H9 (cell line): ENCODE data around the gene MTARC1. TPM values are rescaled to one million over a fixed set of nuclear protein-coding genes. Genes with fewer than 3 reads are reported as not detected.

Experiments used
- DNase-seq: peaks from one replicate; pipeline ENCODE4 v3.0.0-alpha.2; 2017
- H2AFZ ChIP-seq: one replicate; pipeline ENCODE4 v1.6.1; 2013; ENCODE audit warnings: mild to moderate bottlenecking, low read length, control low read depth, moderate library complexity
- H2AK5ac ChIP-seq: 2 replicates; pipeline ENCODE4 v1.6.1; 2013; ENCODE audit warnings: low read length, control low read depth, mixed read lengths; ENCODE audit not compliant: insufficient read length
- H2BK120ac ChIP-seq: one replicate; pipeline ENCODE4 v1.6.1; 2013; ENCODE audit warnings: low read depth, mild to moderate bottlenecking, low read length, control low read depth, inconsistent platforms; ENCODE audit not compliant: poor library complexity, severe bottlenecking
- H2BK12ac ChIP-seq: 2 replicates; pipeline ENCODE4 v1.6.1; 2013; ENCODE audit warnings: low read length, control low read depth, mixed read lengths, low read depth; ENCODE audit not compliant: insufficient read length
- H2BK15ac ChIP-seq: 2 replicates; pipeline ENCODE4 v1.6.1; 2013; ENCODE audit warnings: low read depth, low read length, control low read depth
- H2BK20ac ChIP-seq: one replicate; pipeline ENCODE4 v1.6.1; 2013; ENCODE audit warnings: low read depth, mild to moderate bottlenecking, low read length, control low read depth, inconsistent platforms; ENCODE audit not compliant: poor library complexity, severe bottlenecking
- H2BK5ac ChIP-seq: 2 replicates; pipeline ENCODE4 v1.6.1; 2013; ENCODE audit warnings: low read length, control low read depth, mixed read lengths; ENCODE audit not compliant: insufficient read length
- H3K14ac ChIP-seq: 2 replicates; pipeline ENCODE4 v1.6.1; 2013; ENCODE audit warnings: low read length, control low read depth; ENCODE audit not compliant: insufficient read depth
- H3K18ac ChIP-seq: 2 replicates; pipeline ENCODE4 v1.6.1; 2013; ENCODE audit warnings: low read depth, mild to moderate bottlenecking, mixed read lengths, low read length, control low read depth; ENCODE audit not compliant: insufficient read length
- H3K23ac ChIP-seq: 2 replicates; pipeline ENCODE4 v1.6.1; 2013; ENCODE audit warnings: low read length, control low read depth, mixed read lengths, low read depth; ENCODE audit not compliant: insufficient read length
- H3K23me2 ChIP-seq: 2 replicates; pipeline ENCODE4 v1.6.1; 2013; ENCODE audit warnings: low read depth, mild to moderate bottlenecking, mixed read lengths, low read length, control low read depth; ENCODE audit not compliant: insufficient read length, poor library complexity, severe bottlenecking
- H3K27ac ChIP-seq: 2 replicates; pipeline ENCODE4 v1.5.1; 2013; ENCODE audit warnings: low read length, control low read depth, mixed read lengths, low read depth; ENCODE audit not compliant: insufficient read length
- H3K27me3 ChIP-seq: 2 replicates; pipeline ENCODE4 v1.6.1; 2013; ENCODE audit warnings: low read length, control low read depth, inconsistent platforms; ENCODE audit not compliant: insufficient read depth
- H3K4ac ChIP-seq: 2 replicates; pipeline ENCODE4 v1.6.1; 2013; ENCODE audit warnings: low read depth, mild to moderate bottlenecking, control low read depth, inconsistent platforms, low read length, moderate library complexity
- H3K4me1 ChIP-seq: 2 replicates; pipeline ENCODE4 v1.6.1; 2013; ENCODE audit warnings: low read length, control low read depth, inconsistent platforms; ENCODE audit not compliant: insufficient read depth
- H3K4me2 ChIP-seq: 2 replicates; pipeline ENCODE4 v1.6.1; 2013; ENCODE audit warnings: low read length, control low read depth, mixed read lengths; ENCODE audit not compliant: insufficient read length, insufficient read depth
- H3K56ac ChIP-seq: 2 replicates; pipeline ENCODE4 v1.6.1; 2013; ENCODE audit warnings: low read depth, mild to moderate bottlenecking, mixed read lengths, low read length, control low read depth; ENCODE audit not compliant: insufficient read length
- H3K79me1 ChIP-seq: 2 replicates; pipeline ENCODE4 v1.6.1; 2013; ENCODE audit warnings: low read depth, mild to moderate bottlenecking, moderate library complexity, low read length, control low read depth, inconsistent platforms; ENCODE audit not compliant: insufficient read depth, poor library complexity, severe bottlenecking
- H3K79me2 ChIP-seq: 2 replicates; pipeline ENCODE4 v1.6.1; 2013; ENCODE audit warnings: low read length, control low read depth, inconsistent platforms; ENCODE audit not compliant: insufficient read depth
- H3K9ac ChIP-seq: 2 replicates; pipeline ENCODE4 v1.6.1; 2013; ENCODE audit warnings: low read length, control low read depth, mixed read lengths; ENCODE audit not compliant: insufficient read length; ENCODE audit errors: extremely low read depth
- H3K9me3 ChIP-seq: one replicate; pipeline ENCODE4 v1.6.1; 2013; ENCODE audit warnings: low read depth, low read length, inconsistent platforms; ENCODE audit not compliant: control insufficient read depth
- H3T11ph ChIP-seq: one replicate; pipeline ENCODE4 v1.6.1; 2013; ENCODE audit warnings: mild to moderate bottlenecking, low read length, control low read depth, inconsistent platforms
- H4K20me1 ChIP-seq: one replicate; pipeline ENCODE4 v1.6.1; 2013; ENCODE audit not compliant: control insufficient read depth, insufficient read length, insufficient read depth
- H4K5ac ChIP-seq: 2 replicates; pipeline ENCODE4 v1.6.1; 2013; ENCODE audit warnings: low read depth, mild to moderate bottlenecking, mixed read lengths, low read length, control low read depth; ENCODE audit not compliant: insufficient read length
- H4K8ac ChIP-seq: replicated peaks from 2 replicates; pipeline ENCODE4 v1.6.1; 2013; ENCODE audit warnings: low read length, control low read depth, mixed read lengths, low read depth; ENCODE audit not compliant: insufficient read length
- H4K91ac ChIP-seq: 2 replicates; pipeline ENCODE4 v1.6.1; 2013; ENCODE audit warnings: low read depth, mild to moderate bottlenecking, moderate library complexity, mixed read lengths, low read length, control low read depth; ENCODE audit not compliant: insufficient read length
- H3K27ac Mint-ChIP-seq, 3 experiments: 2 replicates in 2 of 3; 3 replicates in 1 of 3; pipeline ENCODE4 v1.8.0; 2020 to 2021; ENCODE audit warnings: mixed read lengths in 3 of 3, mild to moderate bottlenecking in 1 of 3, moderate library complexity in 1 of 3
- H3K27me3 Mint-ChIP-seq: 2 replicates; pipeline ENCODE4 v1.8.0; 2021; ENCODE audit warnings: low read depth, mild to moderate bottlenecking, moderate library complexity, mixed read lengths
- H3K36me3 Mint-ChIP-seq, 3 experiments: 2 replicates in 2 of 3; 3 replicates in 1 of 3; pipeline ENCODE4 v1.8.0; 2020 to 2021; ENCODE audit warnings: low read depth in 3 of 3, mixed read lengths in 3 of 3; ENCODE audit not compliant: insufficient read depth in 1 of 3
- H3K4me1 Mint-ChIP-seq, 2 experiments: 2 replicates each; pipeline ENCODE4 v1.8.0; 2020; ENCODE audit warnings: mixed read lengths in 2 of 2
- H3K4me3 Mint-ChIP-seq, 2 experiments: 2 replicates in 1 of 2; 3 replicates in 1 of 2; pipeline ENCODE4 v1.8.0; 2020 to 2021; ENCODE audit warnings: mild to moderate bottlenecking in 2 of 2, mixed read lengths in 2 of 2, moderate library complexity in 1 of 2
- H3K9me3 Mint-ChIP-seq, 2 experiments: 2 replicates in 1 of 2; 3 replicates in 1 of 2; pipeline ENCODE4 v1.8.0; 2020; ENCODE audit warnings: mild to moderate bottlenecking in 2 of 2, mixed read lengths in 2 of 2, moderate library complexity in 1 of 2
- CTCF ChIP-seq: fragments of 200-600 bp; sonication (generic); conservative IDR thresholded peaks from 3 replicates; pipeline ENCODE4 v1.8.0; 2021; ENCODE audit warnings: antibody characterized with exemption, mild to moderate bottlenecking
- WGBS: extraction: QIAGEN DNeasy Blood & Tissue Kit; methylation state at CpG from one replicate; pipeline ENCODE4 v1.1.7; 2013; ENCODE audit warnings: missing lambda C conversion rate, low lambda C conversion rate, mixed read lengths; ENCODE audit not compliant: insufficient read length; ENCODE audit errors: extremely low coverage; 5-methylcytosine and 5-hydroxymethylcytosine counted together
- total RNA-seq: library from RNA; stranded (reverse); gene quantifications from 2 replicates; pipeline ENCODE4 v1.2.1, GENCODE V29; 2021

The MTARC1 gene
- total RNA-seq, 1 experiment from 2014 or later = 33.7 TPM

- no peak for TF ChIP-seq CTCF
- no peak overlapping the region for H3T11ph ChIP-seq
- no peaks in the 10 kb centered on the region for H3K27me3 ChIP-seq
- no peak overlapping the region for H3K56ac ChIP-seq
- H4K8ac ChIP-seq = no peak overlapping the region
- H3K27me3 Mint-ChIP-seq = no peaks in the 10 kb centered on the region
- no peak overlapping the region for H2BK20ac ChIP-seq
- H3K4me1 Mint-ChIP-seq = no peaks in the 10 kb centered on the region; a peak in 1 of 4 replicates
- no CpG with 5 or more reads among the region's 3 CpGs for WGBS
- H3K4me2 ChIP-seq = no peak overlapping the region
- no peak overlapping the region for H2AK5ac ChIP-seq
- no peaks in the 10 kb centered on the region for H3K79me1 ChIP-seq
- H4K20me1 ChIP-seq = no peaks in the 10 kb centered on the region
- H2BK12ac ChIP-seq = no peak overlapping the region
- H3K9ac ChIP-seq = no peak overlapping the region
- no peak overlapping the region for H4K91ac ChIP-seq
- no peaks in the 10 kb centered on the region for H3K9me3 ChIP-seq
- H3K9me3 Mint-ChIP-seq = no peaks in the 10 kb centered on the region
- H2BK15ac ChIP-seq = no peak overlapping the region
- H3K27ac Mint-ChIP-seq = no peak overlapping the region
- no peak overlapping the region for H3K4me3 Mint-ChIP-seq
- no peak overlapping the region for H3K4ac ChIP-seq
- H3K14ac ChIP-seq = no peak overlapping the region
- H3K23ac ChIP-seq = no peak overlapping the region
- H3K27ac ChIP-seq = no peak overlapping the region
- no peak overlapping the region for H3K18ac ChIP-seq
- H2AFZ ChIP-seq = no peak overlapping the region
- no peaks in the 10 kb centered on the region for H3K79me2 ChIP-seq
- H3K36me3 Mint-ChIP-seq = peaks cover 7 to 22% (median 11%) of the 10 kb centered on the region in 3 experiments; a peak in 5 of 7 replicates
- H2BK120ac ChIP-seq = no peak overlapping the region
- no peak overlapping the region for H4K5ac ChIP-seq
- H3K4me1 ChIP-seq = no peaks in the 10 kb centered on the region
- H2BK5ac ChIP-seq = no peak overlapping the region
- no peak for DNase-seq
- no peaks in the 10 kb centered on the region for H3K23me2 ChIP-seq
These were observed 27.6 kb upstream of the MTARC1 start for GRCh38 chr1:220759147-220759546.
